ENCODE data around the gene TMEM270. TPM values are rescaled to one million over a fixed set of nuclear protein-coding genes. Genes with fewer than 3 reads are reported as not detected.

Gene TMEM270
- total and polyA plus RNA-seq, 2 of the 4 experiments (the other 2 are of a cell fraction): 0.17 TPM; not detected in 1

DNA sequence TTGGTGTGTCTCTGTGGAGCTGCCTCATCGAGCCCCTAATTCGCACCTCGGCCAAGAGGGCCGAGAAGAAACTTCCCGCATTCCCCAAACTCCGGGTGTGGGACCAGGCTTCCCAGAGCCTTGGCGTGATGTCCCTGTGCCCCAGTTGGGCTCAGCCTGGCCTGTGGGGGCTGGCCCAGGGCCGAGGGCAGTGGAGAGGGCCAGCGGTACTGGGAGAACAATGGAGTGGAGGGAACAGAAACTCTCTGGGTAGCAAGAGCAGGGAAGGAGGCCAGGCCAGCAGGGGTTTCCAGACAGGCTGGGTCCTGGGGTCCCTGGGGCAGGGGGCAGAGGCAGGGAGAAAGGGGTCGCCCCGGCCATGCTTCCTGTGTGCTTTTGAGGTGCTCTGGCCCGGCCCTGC is 16.0 kb downstream of the TMEM270 start:
- in situ Hi-C loops (cut with MboI; ENCODE audit: low sequenced_read_pairs): no loop called here
- no peak overlapping the region for H3K9ac ChIP-seq (ENCODE audit: low read depth, low read length)
- H3K4ac ChIP-seq (ENCODE audit: low read depth, low read length): no peak overlapping the region
- H2AK5ac ChIP-seq (ENCODE audit: low read depth, low read length): no peak overlapping the region; the same call in 1 of the 2 replicates
- peaks cover 3% of the 10 kb centered on the region for H4K20me1 ChIP-seq (ENCODE audit: insufficient read depth, low read length)
- H4K91ac ChIP-seq (ENCODE audit: insufficient read depth, low read depth, low read length): peak overlapping the region; percentile 26; the same call in 1 of the 2 replicates
- no peaks in the 10 kb centered on the region for H3K36me3 ChIP-seq (ENCODE audit: control insufficient read depth, insufficient read depth, low read length)
- H3K4me1 ChIP-seq (ENCODE audit: control insufficient read depth, insufficient read depth, low read length): peaks cover 22% of the 10 kb centered on the region
- H2AFZ ChIP-seq (replicated peaks; ENCODE audit: low read length, poor library complexity): peak overlapping the region; percentile 11
- peak overlapping the region; percentile 28 for H2AK9ac ChIP-seq (replicated peaks; ENCODE audit: low read depth, low read length, poor library complexity)
- 97% methylated on average over 5 of the region's 12 CpGs; no CpG with 5 or more reads in 1 of the 2 experiments for WGBS, 2 experiments (ENCODE audit: extremely low coverage in 2 of 2, insufficient read length in 1 of 2)
- CTCF ChIA-PET: no interaction called here
- H2BK15ac ChIP-seq (ENCODE audit: low read depth, low read length): no peak overlapping the region
- ATAC-seq (ENCODE audit: low read depth) (no peak), DNase-seq (no peak)
- H3K79me1 ChIP-seq (ENCODE audit: low read depth in 1 of 2, low read length in 2 of 2): no peaks in the 10 kb centered on the region; a peak in 1 of 4 replicates
- H4K5ac ChIP-seq (ENCODE audit: low read depth, low read length): no peak overlapping the region
- no peak overlapping the region for H3K4me3 ChIP-seq (ENCODE audit: insufficient read depth, low read depth, low read length)
- POLR2A ChIA-PET (ENCODE audit: unreplicated experiment): no interaction called here
- no peak overlapping the region for H3K23ac ChIP-seq (ENCODE audit: low read depth, low read length)
- no peak for TF ChIP-seq NFE2L2 (IDR thresholded peaks at IDR 0.05; ENCODE audit: low read depth, low read length)
- TF ChIP-seq POLR2A (IDR thresholded peaks at IDR 0.05; ENCODE audit: low read depth, low read length): no peak
- TF ChIP-seq RFX5 (IDR thresholded peaks at IDR 0.05; ENCODE audit: low read depth, low read length): no peak
- TF ChIP-seq MXI1 (IDR thresholded peaks at IDR 0.05; ENCODE audit: borderline replicate concordance, low read depth, low read length): no peak
- no peak for TF ChIP-seq SMC3 (IDR thresholded peaks at IDR 0.05; ENCODE audit: low read depth, low read length)
- TF ChIP-seq BHLHE40 (IDR thresholded peaks at IDR 0.05; ENCODE audit: low read depth, low read length): no peak
- TF ChIP-seq, protein P1, sequence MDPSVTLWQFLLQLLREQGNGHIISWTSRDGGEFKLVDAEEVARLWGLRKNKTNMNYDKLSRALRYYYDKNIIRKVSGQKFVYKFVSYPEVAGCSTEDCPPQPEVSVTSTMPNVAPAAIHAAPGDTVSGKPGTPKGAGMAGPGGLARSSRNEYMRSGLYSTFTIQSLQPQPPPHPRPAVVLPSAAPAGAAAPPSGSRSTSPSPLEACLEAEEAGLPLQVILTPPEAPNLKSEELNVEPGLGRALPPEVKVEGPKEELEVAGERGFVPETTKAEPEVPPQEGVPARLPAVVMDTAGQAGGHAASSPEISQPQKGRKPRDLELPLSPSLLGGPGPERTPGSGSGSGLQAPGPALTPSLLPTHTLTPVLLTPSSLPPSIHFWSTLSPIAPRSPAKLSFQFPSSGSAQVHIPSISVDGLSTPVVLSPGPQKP (IDR thresholded peaks at IDR 0.05; ENCODE audit: borderline replicate concordance, low read depth, low read length): no peak
- TF ChIP-seq FOS (IDR thresholded peaks at IDR 0.05; ENCODE audit: low read depth, low read length): no peak
- TF ChIP-seq, protein P2, sequence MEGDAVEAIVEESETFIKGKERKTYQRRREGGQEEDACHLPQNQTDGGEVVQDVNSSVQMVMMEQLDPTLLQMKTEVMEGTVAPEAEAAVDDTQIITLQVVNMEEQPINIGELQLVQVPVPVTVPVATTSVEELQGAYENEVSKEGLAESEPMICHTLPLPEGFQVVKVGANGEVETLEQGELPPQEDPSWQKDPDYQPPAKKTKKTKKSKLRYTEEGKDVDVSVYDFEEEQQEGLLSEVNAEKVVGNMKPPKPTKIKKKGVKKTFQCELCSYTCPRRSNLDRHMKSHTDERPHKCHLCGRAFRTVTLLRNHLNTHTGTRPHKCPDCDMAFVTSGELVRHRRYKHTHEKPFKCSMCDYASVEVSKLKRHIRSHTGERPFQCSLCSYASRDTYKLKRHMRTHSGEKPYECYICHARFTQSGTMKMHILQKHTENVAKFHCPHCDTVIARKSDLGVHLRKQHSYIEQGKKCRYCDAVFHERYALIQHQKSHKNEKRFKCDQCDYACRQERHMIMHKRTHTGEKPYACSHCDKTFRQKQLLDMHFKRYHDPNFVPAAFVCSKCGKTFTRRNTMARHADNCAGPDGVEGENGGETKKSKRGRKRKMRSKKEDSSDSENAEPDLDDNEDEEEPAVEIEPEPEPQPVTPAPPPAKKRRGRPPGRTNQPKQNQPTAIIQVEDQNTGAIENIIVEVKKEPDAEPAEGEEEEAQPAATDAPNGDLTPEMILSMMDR (conservative IDR thresholded peaks at IDR 0.05; ENCODE audit: low read depth, low read length): no peak
- TF ChIP-seq RAD21 (IDR thresholded peaks at IDR 0.05; ENCODE audit: low read length): no peak
- TF ChIP-seq RCOR1 (IDR thresholded peaks at IDR 0.05; ENCODE audit: insufficient replicate concordance, low read length): no peak
- TF ChIP-seq CEBPB (IDR thresholded peaks at IDR 0.05; ENCODE audit: low read depth, low read length): no peak
- no peak for TF ChIP-seq MAZ (IDR thresholded peaks at IDR 0.05; ENCODE audit: borderline replicate concordance, low read depth, low read length)
- TF ChIP-seq CHD1 (IDR thresholded peaks at IDR 0.05; ENCODE audit: low read depth, low read length): no peak
- TF ChIP-seq MAFK (IDR thresholded peaks at IDR 0.05; ENCODE audit: low read depth, low read length): no peak
- H3K18ac ChIP-seq (ENCODE audit: low read depth, low read length): no peak overlapping the region
- intact Hi-C loops (cut with micrococcal nuclease): no loop called here
- H3K4me2 ChIP-seq (ENCODE audit: low read depth, low read length): no peak overlapping the region
- 0 out of 2 replicates have a peak overlapping the region, but pooled peaks have one; percentile 15 for H2BK120ac ChIP-seq (ENCODE audit: low read depth, low read length)
- H2BK20ac ChIP-seq (ENCODE audit: low read depth, low read length): no peak overlapping the region
- no peak overlapping the region for H3K27ac ChIP-seq (ENCODE audit: insufficient read depth, low read length)
- H2BK5ac ChIP-seq (ENCODE audit: low read depth, low read length, poor library complexity, severe bottlenecking): no peak overlapping the region
- no peaks in the 10 kb centered on the region; the same call in 1 of the 2 replicates for H3K27me3 ChIP-seq (ENCODE audit: control insufficient read depth, insufficient read depth, low read length)
- no peaks in the 10 kb centered on the region for H3K9me3 ChIP-seq (ENCODE audit: control insufficient read depth, insufficient read depth, low read length)
- dilution Hi-C loops (cut with HindIII; ENCODE audit: low sequenced_read_pairs, unreplicated experiment): no loop called here
- no peak overlapping the region for H3K14ac ChIP-seq (replicated peaks; ENCODE audit: low read depth, low read length)
- no peak overlapping the region for H4K8ac ChIP-seq (ENCODE audit: low read depth in 2 of 2, low read length in 2 of 2)
- no TSS peak for BruUV-seq (replicated peaks)
- H3K56ac ChIP-seq (ENCODE audit: extremely low read depth, insufficient read depth, low read length): no peak overlapping the region
- peaks cover 17% of the 10 kb centered on the region for H3K9me1 ChIP-seq (ENCODE audit: insufficient read depth, low read length)
